HG02642 (cell line): ENCODE measurements around the gene ADCK2.
A peak's percentile ranks its signal among the peaks of the same experiment; 100 is the strongest.
"Not testable (repeated sequence)": the region's sequence is repeated elsewhere in the genome, so short reads cannot be mapped to it uniquely, and the experiment has no call there.

ENCODE experiments used
- ATAC-seq: cut with Tn5 transposase; IDR thresholded peaks from one replicate; pipeline ENCODE4 v1.9.1; 2021; ENCODE audit warnings: mild to moderate bottlenecking; ENCODE audit not compliant: unreplicated experiment, poor library complexity

The ADCK2 gene

GRCh38 chr7:140672382-140673062, at the start of gene ADCK2:
Gene ADCK2, plus strand, starts transcription at chr7:140672945. Its CDS starts 386 bp downstream, at chr7:140673331.
- peak; percentile 69 for ATAC-seq

- no peak for ATAC-seq
These were observed 48.8 kb upstream of the ADCK2 start for GRCh38 chr7:140623980-140624379.

GRCh38 chr7:140624392-140625191, 48.2 kb upstream of the ADCK2 start:
- no peak for ATAC-seq

GRCh38 chr7:140625192-140625558, 47.6 kb upstream of the ADCK2 start:
- ATAC-seq: not testable (repeated sequence)

- ATAC-seq: no peak
These were observed 46.6 kb upstream of the ADCK2 start for GRCh38 chr7:140625908-140626868.

- ATAC-seq: no peak
These were observed 41.7 kb upstream of the ADCK2 start for GRCh38 chr7:140631021-140631420.

- no peak for ATAC-seq
These were observed 41.1 kb upstream of the ADCK2 start for GRCh38 chr7:140631602-140632001.

GRCh38 chr7:140635345-140635744, 37.4 kb upstream of the ADCK2 start:
- no peak for ATAC-seq

GRCh38 chr7:140635816-140636215, 36.9 kb upstream of the ADCK2 start:
- ATAC-seq: no peak

GRCh38 chr7:140637400-140637799, 35.3 kb upstream of the ADCK2 start:
- ATAC-seq: no peak

- no peak for ATAC-seq
These were observed 34.5 kb upstream of the ADCK2 start for GRCh38 chr7:140638173-140638791.

GRCh38 chr7:140639366-140640053, 33.2 kb upstream of the ADCK2 start:
- ATAC-seq: no peak

- no peak for ATAC-seq
These were observed 32.6 kb upstream of the ADCK2 start for GRCh38 chr7:140640060-140640637.

GRCh38 chr7:140640727-140641523, 31.8 kb upstream of the ADCK2 start, which contains the start of gene DENND2A:
Gene DENND2A, minus strand, starts transcription at chr7:140640813. Its CDS starts 38,416 bp downstream, at chr7:140602397.
- no peak for ATAC-seq

- no peak for ATAC-seq
These were observed 31.1 kb upstream of the ADCK2 start for GRCh38 chr7:140641524-140642195.

- ATAC-seq: no peak
These were observed 29.3 kb upstream of the ADCK2 start for GRCh38 chr7:140643416-140643815.

- not testable (repeated sequence) for ATAC-seq
These were observed 28.0 kb upstream of the ADCK2 start for GRCh38 chr7:140644761-140645160.
